Activated CD4-positive, CD25-positive, alpha-beta regulatory T cell treated with anti-CD3 and anti-CD28 coated beads, Interleukin-2, amount 50 U/mL, for 24 hours (primary cell): ENCODE results near the gene CMIP.
"Not testable (repeated sequence)": the region's sequence is repeated elsewhere in the genome, so short reads cannot be mapped to it uniquely, and the experiment has no call there.

Experiments used
- ATAC-seq, 2 donors: fragments of 150-1000 bp; cut with Tn5 transposase; one replicate each; pipeline ENCODE4 v1.10.0; 2021; ENCODE audit warnings: mild to moderate bottlenecking in 1 of 2, moderate library complexity in 1 of 2

Gene CMIP

GRCh38 chr16:81444448-81445121, at the start of gene CMIP:
CMIP (plus strand) TSS chr16:81444808.
- ATAC-seq, result peak; percentile 75 to 78

DNA sequence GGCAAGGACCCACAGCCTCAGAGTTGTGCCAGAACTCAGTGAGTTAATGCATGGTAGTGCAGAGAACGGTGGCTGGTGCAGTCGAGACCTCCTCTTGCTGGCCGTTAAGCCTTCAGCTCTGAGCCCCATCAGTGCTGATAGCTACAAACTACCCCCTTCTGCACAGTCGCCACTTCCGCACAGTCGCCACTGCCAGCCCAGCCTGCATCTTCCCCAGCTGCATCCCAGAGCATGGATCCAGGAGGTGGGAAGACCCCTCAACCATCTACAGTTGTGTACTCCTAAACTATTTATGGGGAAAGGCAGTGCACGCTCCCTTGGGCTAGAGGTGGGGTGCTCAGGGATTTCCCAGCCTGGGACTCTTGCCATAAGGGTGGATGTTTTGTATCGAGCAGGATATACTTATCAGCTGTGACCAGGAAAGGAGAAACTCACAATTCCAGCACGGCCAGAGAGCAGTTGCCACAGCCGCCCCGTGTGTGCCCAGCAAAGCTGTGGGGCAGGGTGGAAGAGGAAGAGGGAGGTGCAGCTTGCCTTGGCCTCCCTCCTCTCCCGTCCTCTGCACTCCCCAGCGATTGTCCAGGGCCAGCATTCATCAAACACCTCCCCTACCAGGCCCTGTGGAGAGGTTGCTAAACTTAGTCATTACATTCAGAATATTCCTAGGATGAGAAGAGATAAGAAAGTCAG, 49.5 kb upstream of the CMIP start:
- no peak for ATAC-seq

DNA sequence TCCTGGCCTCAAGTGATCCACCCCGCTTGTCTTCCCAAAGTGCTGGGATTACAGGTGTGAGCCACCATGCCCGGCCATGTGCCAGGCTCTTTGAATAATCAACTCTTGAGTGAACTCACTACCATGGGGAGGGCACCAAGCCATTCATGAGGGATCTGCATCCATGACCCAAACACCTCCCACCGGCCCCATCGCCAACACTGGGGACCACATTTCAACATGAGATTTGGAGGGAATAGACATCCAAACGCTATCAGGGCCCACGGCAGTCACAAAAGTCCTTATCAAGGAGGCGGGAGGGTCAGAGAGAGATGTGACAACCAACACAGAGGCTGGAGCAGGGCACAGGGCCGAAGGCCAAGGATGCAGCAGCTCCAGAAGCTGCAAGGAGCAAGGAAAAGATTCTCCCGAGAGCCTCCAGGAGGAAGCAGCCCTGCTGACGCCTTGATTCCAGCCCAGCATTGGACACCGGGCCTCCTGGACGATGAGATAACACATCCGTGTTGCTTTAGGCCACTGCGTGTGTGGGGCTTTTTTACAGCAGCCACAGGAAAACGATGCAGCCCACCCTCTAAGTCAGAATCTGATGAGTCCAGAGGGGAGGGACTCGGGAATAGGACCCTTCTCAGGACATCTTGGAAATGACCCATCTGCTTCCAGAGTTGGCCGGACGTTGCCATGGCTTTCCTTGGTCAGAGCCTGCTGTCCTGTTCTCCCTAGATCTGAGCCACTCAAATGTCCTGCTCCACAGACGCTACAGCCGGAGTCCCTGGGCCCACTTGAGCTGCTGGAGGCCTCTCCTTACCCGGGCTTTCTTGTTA, 47.3 kb upstream of the CMIP start:
- no peak for ATAC-seq

GRCh38 chr16:81397879-81398520, 46.6 kb upstream of the CMIP start:
- ATAC-seq, result no peak

GRCh38 chr16:81399909-81400308, 44.7 kb upstream of the CMIP start:
- ATAC-seq, result no peak

DNA sequence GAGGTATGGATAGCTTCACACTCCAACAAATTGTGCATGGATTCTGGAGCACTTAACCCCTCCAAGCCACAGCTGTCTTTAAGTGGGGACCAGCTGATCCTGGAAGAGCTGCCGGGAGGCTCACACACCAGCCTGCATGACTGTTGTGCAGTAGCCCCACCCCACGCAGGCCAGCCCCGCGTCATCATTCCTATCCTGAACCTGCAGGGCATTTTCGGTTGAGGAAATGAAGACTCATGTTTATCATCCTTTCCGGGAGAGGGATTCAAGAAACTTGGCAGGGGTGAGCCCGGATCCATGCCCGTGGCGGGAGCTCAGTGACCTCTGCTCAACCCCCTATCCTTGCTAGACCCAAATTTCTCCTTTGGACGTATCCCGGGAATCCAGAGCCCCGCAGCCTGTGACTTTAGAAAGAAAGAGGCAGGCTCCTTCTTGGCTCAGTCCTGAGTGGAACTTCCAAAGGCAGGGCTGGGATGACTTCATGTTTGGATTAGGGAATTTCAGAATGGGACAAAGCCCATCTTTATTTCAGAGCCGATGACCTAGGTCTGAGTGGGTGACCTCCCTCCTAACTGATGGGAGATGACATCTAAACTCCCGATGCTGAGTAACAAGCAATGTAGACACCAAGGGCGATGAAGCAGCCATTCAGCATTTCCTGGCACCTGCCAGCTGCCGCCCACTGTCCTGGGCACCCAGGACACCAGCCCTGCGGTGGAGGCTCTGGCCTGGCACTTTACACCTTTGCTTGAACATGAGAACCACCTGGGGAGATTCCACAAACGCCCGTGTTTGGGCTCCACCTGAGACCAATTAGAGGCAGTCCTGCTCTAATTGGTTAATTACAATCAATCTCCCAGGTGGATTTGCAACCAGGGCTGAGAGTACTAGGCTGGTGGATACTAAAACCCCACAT, 43.3 kb upstream of the CMIP start:
- no peak for ATAC-seq

DNA sequence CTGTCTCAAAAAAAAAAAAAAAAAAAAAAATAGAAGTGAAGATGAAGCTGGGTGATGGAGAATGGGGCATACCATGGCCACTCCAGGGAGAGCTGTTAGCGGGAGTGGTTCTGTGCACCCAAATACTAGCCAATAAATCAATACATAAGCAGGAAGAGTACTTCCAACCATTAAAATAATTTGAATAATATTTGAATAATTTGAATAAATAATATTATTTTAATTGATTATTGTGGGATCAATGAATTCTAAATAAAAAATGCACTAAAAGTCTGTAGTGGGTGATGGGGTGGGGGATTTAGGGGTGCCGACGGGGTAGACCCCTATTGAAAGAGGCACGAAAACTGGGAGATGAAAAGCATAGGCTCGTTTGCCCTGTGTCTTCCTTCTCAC, 41.4 kb upstream of the CMIP start:
- ATAC-seq, result no peak

DNA sequence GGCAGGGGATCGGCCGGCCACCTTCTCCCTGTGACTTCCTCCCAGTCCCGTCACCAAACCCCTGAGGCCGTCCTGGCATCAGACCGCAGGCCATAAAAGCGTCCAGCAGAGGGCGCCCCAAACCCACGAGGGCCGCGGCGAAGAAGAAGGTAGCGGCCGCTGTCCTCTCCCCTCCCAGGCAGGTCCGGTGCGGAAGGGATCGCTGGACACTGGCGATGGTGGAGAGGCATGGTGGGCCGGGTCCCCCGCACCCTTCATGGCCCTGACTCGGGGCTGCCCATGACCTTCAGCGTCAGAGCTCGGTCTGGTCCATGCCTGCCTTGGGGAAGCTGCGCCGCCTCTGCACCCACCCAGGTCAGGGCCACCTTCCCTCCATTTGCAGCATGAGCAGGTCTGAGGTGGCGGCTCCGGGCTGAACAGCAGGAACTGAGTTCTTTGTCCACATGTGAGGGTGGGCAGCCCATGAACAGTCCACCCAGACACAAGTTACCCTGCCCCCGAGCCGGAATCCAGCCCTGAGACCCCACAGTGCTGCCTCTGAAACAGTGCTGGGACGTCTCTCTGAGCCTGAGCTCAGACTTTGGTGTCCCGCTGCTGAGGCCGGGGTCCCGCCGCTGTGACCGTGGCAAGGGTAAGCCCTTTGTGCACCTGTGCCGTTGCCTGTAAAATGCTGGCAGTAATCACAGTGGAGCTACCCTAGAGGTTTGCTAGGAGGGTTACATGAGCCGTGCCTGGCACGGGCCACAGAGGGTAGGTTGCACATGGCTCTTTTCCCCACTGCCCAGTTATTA, 40.8 kb upstream of the CMIP start:
- ATAC-seq, result peak; percentile 81 to 90

GRCh38 chr16:81405002-81405401, 39.6 kb upstream of the CMIP start:
- ATAC-seq, result not testable (repeated sequence)

GRCh38 chr16:81405702-81406113, 38.9 kb upstream of the CMIP start:
- no peak for ATAC-seq

- ATAC-seq, result no peak
These were observed 36.1 kb upstream of the CMIP start for GRCh38 chr16:81408409-81408950.

DNA sequence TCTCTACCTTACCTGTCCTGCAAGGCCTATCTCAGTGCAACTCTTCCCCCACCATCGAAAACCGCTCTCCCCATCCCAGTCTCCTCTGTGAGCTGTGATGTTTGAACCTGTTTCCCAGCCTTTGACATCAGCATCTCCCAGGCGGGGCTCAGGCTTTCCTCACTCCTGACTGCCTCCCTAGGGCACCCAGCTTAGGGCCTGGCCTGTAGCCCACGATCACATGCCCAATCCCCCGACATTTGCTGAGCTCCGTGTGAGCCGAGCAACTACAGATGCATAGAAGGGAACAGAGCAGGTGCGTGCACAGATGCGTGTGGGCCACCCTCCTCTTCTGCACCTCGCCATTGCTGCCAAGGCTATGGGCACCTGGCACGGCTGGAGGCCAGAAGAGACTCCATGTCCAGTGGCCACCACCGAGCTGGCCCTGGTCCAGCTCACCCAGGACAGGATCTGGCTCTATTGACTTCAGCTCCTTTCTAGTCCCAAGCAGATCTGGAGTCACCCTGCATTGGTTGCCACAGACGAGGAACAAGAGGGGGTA, 35.5 kb upstream of the CMIP start:
- ATAC-seq, result no peak

- no peak for ATAC-seq
These were observed 33.8 kb upstream of the CMIP start for GRCh38 chr16:81410643-81411293.

- ATAC-seq, result no peak
These were observed 31.2 kb upstream of the CMIP start for GRCh38 chr16:81413245-81413990.

DNA sequence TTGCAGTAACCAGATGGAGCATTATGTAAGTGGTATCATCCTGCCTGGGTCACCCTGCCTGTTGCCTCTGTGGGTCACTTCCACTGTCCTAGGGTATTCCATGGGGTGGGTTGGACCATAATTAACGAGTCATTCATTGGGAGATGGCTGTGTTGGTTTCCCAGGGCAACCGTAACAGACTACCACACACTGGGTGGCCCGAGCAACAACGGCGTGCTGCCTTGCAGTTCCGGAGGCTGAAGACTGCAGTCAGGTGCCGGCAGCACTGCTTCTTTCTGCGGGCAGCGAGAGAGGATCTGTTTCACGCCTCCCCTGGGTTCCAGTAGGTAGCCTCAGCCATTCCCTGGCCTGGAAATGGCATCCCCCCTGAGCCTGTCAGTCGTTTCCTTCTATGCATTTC, 28.9 kb upstream of the CMIP start:
- no peak for ATAC-seq

DNA sequence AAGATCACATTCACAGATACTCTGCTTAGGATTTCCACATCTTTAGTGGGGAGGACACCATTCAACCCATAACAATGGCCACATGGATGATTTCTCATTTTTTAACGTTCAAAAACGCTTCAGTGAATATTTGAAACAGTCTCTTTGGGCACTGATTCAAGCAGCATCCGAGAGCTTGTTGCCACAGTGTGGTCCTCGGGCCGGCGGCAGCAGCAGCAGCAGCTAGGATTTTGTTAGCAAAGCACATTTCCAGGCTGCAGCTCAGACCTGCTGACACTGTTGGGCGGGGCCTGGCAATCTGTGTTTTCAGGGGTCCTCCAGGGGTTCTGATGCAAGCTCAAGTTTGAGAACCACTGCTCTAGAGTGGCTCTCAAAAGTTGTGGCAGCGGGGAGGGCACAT, 27.9 kb upstream of the CMIP start:
- ATAC-seq, result no peak

DNA sequence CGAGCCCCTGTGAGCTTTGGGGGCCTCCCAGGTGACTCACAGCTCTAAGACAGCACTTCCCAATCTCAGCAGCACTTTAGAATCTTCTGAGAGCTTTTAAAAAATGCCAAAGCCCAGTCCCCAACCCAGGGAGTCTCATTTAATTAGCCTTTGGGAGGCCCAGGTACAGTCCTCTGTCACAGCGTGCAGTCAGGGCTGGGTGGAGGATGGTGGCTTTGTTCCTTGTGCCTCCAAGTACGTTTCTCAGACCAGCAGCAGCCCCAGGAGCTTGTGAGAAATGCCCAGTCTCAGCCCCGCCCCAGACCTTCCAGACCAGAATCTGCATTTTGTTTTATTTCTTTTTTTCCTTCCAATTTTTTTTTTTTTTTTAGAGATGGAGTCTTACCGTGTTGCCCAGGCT, 27.4 kb upstream of the CMIP start:
- no peak for ATAC-seq

GRCh38 chr16:81419806-81420205, 24.8 kb upstream of the CMIP start:
- ATAC-seq, result no peak

GRCh38 chr16:81421126-81421525, 23.5 kb upstream of the CMIP start:
- no peak for ATAC-seq
